DOHH2 (cell line): Measurements from ENCODE around the gene ENDOV.

Experiments
- H3F3A ChIP-seq: fragments of 200-600 bp; sonication (generic), shearing (Covaris generic); 2 replicates; pipeline ENCODE4 v1.6.0; 2016; ENCODE audit warnings: antibody characterized with exemption, mild to moderate bottlenecking; ENCODE audit not compliant: control insufficient read depth, insufficient read depth
- H3K27ac ChIP-seq: fragments of 200-600 bp; sonication (generic); 2 replicates; pipeline ENCODE4 v1.5.1; 2014; ENCODE audit warnings: low read depth, mild to moderate bottlenecking, low read length, moderate library complexity
- H3K27me3 ChIP-seq: fragments of 200-600 bp; sonication (generic); 2 replicates; pipeline ENCODE4 v1.6.1; 2014; ENCODE audit warnings: mild to moderate bottlenecking, low read length, mixed read lengths; ENCODE audit not compliant: control insufficient read depth
- H3K36me3 ChIP-seq: fragments of 200-600 bp; sonication (generic); 2 replicates; pipeline ENCODE4 v1.6.1; 2014; ENCODE audit warnings: mild to moderate bottlenecking, low read length, moderate library complexity, mixed read lengths; ENCODE audit not compliant: control insufficient read depth
- H3K4me1 ChIP-seq: fragments of 200-600 bp; sonication (generic); 2 replicates; pipeline ENCODE4 v1.6.1; 2014; ENCODE audit warnings: mild to moderate bottlenecking, low read length, mixed read lengths; ENCODE audit not compliant: control insufficient read depth
- H3K4me2 ChIP-seq: fragments of 200-600 bp; sonication (generic); 2 replicates; pipeline ENCODE4 v1.6.0; 2014; ENCODE audit warnings: mild to moderate bottlenecking, low read length, moderate library complexity
- H3K4me3 ChIP-seq: fragments of 200-600 bp; sonication (generic); 2 replicates; pipeline ENCODE4 v1.5.1; 2014; ENCODE audit warnings: mild to moderate bottlenecking, low read length, mixed read lengths
- H3K79me2 ChIP-seq: fragments of 200-600 bp; sonication (generic); 2 replicates; pipeline ENCODE4 v1.6.1; 2014; ENCODE audit warnings: mild to moderate bottlenecking, low read length, mixed read lengths; ENCODE audit not compliant: control insufficient read depth
- H3K9me2 ChIP-seq: fragments of 200-600 bp; sonication (generic); replicated peaks from 2 replicates; pipeline ENCODE4 v1.6.1; 2014; ENCODE audit warnings: mild to moderate bottlenecking, low read length, mixed read lengths; ENCODE audit not compliant: control insufficient read depth
- H3K9me3 ChIP-seq: fragments of 200-600 bp; sonication (generic); 2 replicates; pipeline ENCODE4 v1.6.1; 2014; ENCODE audit warnings: antibody characterized with exemption, low read length, mixed read lengths; ENCODE audit not compliant: control insufficient read depth, insufficient read depth
- H4K20me1 ChIP-seq: fragments of 200-600 bp; sonication (generic); 2 replicates; pipeline ENCODE4 v1.6.0; 2014; ENCODE audit warnings: low read depth, mild to moderate bottlenecking, antibody characterized with exemption, low read length, moderate library complexity; ENCODE audit not compliant: control insufficient read depth, insufficient read depth
- EZH2phosphoT487 ChIP-seq: fragments of 200-600 bp; sonication (generic); IDR thresholded peaks from 2 replicates; pipeline ENCODE4 v1.6.1; 2017; ENCODE audit warnings: borderline replicate concordance, mild to moderate bottlenecking, antibody characterized with exemption, low read length, moderate library complexity, mixed read lengths
- TF ChIP-seq, protein P1 (sequence below): fragments of 200-600 bp; sonication (generic); IDR thresholded peaks from one replicate; pipeline ENCODE4 v1.5.1; 2014; ENCODE audit warnings: antibody characterized with exemption, mild to moderate bottlenecking, low read depth, low read length; ENCODE audit not compliant: poor library complexity, severe bottlenecking

The ENDOV gene

DNA sequence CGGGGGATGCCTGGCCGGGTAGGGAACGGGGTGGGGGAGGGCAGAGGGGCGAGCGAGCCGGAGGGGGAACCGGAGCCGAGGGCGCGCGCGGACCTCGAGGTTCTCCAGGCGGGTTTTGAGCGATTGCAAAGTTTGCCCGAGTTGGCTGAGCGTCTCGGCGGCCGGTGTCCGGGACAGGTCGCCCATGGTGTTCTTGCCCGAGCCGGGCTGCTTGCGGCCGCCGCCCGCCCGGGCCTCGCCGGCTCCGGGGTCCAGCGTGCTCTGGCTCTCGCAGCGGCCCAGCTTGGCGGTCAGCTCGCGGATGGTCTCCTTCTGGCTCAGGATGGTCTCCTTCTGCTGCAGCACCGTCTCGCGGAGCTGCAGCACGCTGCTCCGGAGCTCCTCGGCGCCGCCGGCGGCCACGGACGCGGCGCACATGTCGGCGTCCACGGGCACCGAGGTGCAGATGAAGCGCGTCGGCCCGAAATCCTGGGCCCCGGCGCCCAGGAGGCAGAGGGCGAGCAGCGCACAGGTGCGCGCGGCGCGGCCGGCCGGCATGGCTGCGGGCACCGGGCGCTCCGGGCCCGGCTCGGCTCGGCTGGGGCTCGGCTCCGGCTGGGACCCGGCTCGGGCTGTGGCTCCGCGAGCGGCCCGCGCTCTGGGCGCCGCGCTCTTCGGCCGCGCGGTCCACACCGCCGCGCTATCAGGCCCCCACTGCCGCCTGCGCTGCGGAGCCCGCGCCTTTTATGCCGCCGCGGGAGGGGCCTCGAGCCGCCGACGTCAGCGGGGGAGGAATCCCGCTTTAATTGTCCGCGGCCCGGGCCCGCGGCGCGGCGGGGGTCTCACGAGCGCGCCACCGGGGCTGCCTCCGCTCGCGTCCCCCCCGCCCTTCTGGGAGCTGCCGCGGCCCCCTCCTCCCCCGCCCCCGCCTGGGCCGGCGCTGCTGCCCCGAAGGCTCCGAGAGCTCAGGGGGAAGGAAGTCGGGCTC, 61.2 kb downstream of the ENDOV start, which contains the start of gene NPTX1:
TSS of gene NPTX1 (minus strand) at position 698 of the 967 bp plus-strand sequence. CDS start at position 537, 161 bp downstream.
- Histone ChIP-seq H3K4me1 (peaks cover 14% of the 10 kb centered on the region), H3K4me3 (no peak within 1 kb of the TSS), H3K4me2 (no peak within 1 kb of the TSS), H3K9me3 (no peaks in the 10 kb centered on the region), H3K79me2 (no peaks in the 10 kb centered on the region), H3K36me3 (no peaks in the 10 kb centered on the region), H3F3A (no peaks in the 10 kb centered on the region), H3K9me2 (no peaks in the 10 kb centered on the region), H4K20me1 (no peaks in the 10 kb centered on the region), H3K27ac (no peak within 1 kb of the TSS), H3K27me3 (peaks cover 26% of the 10 kb centered on the region)
- TF ChIP-seq, protein P1, sequence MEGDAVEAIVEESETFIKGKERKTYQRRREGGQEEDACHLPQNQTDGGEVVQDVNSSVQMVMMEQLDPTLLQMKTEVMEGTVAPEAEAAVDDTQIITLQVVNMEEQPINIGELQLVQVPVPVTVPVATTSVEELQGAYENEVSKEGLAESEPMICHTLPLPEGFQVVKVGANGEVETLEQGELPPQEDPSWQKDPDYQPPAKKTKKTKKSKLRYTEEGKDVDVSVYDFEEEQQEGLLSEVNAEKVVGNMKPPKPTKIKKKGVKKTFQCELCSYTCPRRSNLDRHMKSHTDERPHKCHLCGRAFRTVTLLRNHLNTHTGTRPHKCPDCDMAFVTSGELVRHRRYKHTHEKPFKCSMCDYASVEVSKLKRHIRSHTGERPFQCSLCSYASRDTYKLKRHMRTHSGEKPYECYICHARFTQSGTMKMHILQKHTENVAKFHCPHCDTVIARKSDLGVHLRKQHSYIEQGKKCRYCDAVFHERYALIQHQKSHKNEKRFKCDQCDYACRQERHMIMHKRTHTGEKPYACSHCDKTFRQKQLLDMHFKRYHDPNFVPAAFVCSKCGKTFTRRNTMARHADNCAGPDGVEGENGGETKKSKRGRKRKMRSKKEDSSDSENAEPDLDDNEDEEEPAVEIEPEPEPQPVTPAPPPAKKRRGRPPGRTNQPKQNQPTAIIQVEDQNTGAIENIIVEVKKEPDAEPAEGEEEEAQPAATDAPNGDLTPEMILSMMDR: no peak
- TF ChIP-seq EZH2phosphoT487: no peak

DNA sequence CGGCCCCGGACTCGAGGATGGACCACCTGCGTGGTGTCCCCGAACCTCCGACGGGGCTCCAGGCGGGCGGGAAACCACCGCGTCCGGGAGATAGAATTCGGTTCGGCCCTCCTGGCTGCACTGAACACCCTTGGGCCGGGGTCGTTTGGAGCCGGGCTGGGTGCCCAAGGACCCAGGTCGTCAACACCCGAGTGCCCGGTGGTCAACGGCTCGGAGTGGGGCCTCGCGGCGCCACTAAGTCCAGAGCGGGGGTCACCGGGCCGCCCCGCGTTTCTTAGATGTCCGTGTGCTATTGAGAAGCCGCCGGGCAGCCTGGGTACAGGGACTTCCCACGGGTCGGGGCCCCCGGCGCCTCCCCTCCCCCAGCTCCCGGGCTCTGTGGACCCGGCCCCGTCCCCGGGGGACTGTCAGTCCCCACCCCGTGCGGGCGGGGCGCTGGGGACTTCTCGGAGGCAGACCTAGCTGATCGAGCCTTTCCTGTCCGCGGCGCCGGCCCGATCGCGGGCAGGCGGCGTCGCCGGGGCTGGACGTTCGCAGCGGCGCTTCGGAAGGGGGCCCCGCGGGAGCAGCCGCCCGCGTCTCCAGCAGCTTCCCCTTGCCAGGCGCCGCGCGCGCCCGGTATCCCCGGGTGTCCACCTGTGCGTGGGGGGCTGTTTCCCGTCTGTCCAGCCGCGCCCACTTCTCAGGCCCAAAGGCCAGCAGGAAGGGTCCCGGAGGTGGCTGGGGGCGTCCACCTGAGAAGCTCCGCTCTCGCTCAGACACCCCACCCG, 62.1 kb downstream of the ENDOV start:
- Histone ChIP-seq H3K9me3 (no peaks in the 10 kb centered on the region), H4K20me1 (no peaks in the 10 kb centered on the region), H3K79me2 (no peaks in the 10 kb centered on the region), H3K4me2 (no peak overlapping the region), H3K4me1 (peaks cover 14% of the 10 kb centered on the region), H3K36me3 (no peaks in the 10 kb centered on the region), H3K27me3 (peaks cover 34% of the 10 kb centered on the region), H3F3A (no peaks in the 10 kb centered on the region), H3K27ac (no peak overlapping the region), H3K4me3 (no peak overlapping the region), H3K9me2 (no peaks in the 10 kb centered on the region)
- TF ChIP-seq, protein P1: no peak
- 0 out of 2 replicates have a peak, but pooled peaks have one; percentile 54 for TF ChIP-seq EZH2phosphoT487

DNA sequence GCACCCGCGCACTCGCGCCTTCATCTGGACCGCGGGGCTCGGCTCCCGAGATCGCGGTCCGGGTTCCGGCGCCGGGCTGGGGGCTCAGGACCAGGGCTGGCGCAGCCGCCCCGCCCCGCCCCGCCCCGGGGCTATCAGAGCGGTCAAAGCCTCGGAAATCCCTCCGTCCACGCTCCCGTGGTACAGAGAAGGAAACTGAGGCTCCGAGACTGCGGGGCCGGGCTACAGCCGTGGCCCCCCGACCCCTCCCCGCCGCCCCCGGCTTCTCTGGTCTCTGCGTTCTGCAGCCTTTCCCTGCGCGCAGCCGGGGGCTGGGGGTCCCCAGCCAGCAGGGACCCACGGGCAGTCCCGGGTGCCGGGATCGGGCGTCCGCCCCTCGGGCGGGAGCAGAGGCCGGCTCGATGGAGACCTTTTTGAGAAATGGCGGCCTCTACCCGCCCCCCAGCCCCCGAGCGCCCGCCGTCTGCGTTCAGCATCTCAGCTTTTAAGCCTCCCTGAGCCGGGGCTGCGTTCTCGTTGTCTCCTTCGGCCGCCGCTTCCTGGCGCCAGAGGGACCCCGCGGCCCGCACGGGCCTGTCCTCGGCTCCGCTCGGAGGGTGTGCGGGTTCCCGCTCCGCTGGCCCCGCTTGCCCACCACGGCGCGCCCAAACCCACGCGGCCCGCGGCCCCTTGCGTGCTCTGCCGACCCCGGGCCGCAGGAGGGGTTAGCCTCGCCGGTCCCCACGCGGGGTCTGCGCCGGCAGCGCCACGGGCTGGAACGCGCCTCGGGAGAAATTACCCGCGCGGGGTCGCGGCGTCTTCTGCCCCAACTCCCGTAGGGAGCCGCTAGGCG, 62.9 kb downstream of the ENDOV start:
- H3K36me3 ChIP-seq: no peaks in the 10 kb centered on the region
- H3K4me3 ChIP-seq: no peak overlapping the region
- no peaks in the 10 kb centered on the region for H4K20me1 ChIP-seq
- peaks cover 14% of the 10 kb centered on the region for H3K4me1 ChIP-seq
- H3K27ac ChIP-seq: no peak overlapping the region
- H3K9me2 ChIP-seq: no peaks in the 10 kb centered on the region
- no peaks in the 10 kb centered on the region for H3K79me2 ChIP-seq
- no peaks in the 10 kb centered on the region for H3K9me3 ChIP-seq
- no peak overlapping the region for H3K4me2 ChIP-seq
- peaks cover 36% of the 10 kb centered on the region for H3K27me3 ChIP-seq
- no peak for TF ChIP-seq EZH2phosphoT487
- TF ChIP-seq, protein P1: no peak
- H3F3A ChIP-seq: no peaks in the 10 kb centered on the region
